GM18870 (cell line): ENCODE data around the gene CD3E.
"Not testable (repeated sequence)": the region's sequence is repeated elsewhere in the genome, so short reads cannot be mapped to it uniquely, and the experiment has no call there.

Experiments
- ATAC-seq: cut with Tn5 transposase; IDR thresholded peaks from one replicate; pipeline ENCODE4 v1.9.1; 2021; ENCODE audit warnings: moderate library complexity; ENCODE audit not compliant: unreplicated experiment

The CD3E gene

DNA sequence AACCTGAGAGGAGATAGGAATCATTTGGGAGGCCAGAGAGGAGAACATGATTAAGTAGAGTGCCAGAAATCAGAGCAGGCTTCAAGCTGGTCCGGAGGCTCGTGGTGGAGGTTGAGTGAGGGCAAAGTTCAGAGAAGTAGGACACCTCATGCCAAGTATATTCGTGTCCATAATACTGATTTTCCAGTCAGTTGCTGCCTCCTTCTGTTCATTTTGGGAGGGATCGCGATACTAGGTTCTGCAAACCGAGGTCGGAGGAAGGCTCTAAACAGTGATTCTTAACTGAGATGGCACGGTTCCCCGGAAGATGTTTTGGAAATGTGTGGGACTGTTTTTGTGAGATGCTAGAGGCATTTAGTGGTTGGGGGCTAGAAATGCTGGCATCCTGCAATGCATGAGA is 13.6 kb upstream of the CD3E start:
- no peak for ATAC-seq

GRCh38 chr11:118291477-118292135 is 12.9 kb upstream of the CD3E start:
- ATAC-seq, result no peak

GRCh38 chr11:118294053-118294452 is 10.5 kb upstream of the CD3E start:
- no peak for ATAC-seq

DNA sequence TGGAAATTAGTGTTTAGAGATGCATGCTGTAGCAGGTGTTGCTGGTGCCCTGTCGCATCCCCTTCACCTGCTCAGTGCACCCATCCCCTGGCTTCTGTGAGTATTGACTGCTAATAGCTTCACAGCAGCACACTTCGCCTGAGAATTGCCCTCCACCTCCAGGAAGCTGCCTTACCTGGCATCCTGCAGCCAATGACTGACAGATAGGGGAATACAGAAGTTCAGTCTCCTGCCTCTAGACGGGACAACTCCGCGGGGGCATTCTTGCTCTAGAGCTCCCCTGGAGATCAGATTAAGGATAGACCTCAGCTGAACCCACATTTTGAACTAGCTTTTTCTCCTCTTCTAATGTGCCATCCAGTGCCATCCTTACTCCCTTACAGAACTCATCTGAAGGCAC is 9.3 kb upstream of the CD3E start:
- ATAC-seq, result no peak

GRCh38 chr11:118295815-118296454 is 8.6 kb upstream of the CD3E start:
- ATAC-seq, result no peak

DNA sequence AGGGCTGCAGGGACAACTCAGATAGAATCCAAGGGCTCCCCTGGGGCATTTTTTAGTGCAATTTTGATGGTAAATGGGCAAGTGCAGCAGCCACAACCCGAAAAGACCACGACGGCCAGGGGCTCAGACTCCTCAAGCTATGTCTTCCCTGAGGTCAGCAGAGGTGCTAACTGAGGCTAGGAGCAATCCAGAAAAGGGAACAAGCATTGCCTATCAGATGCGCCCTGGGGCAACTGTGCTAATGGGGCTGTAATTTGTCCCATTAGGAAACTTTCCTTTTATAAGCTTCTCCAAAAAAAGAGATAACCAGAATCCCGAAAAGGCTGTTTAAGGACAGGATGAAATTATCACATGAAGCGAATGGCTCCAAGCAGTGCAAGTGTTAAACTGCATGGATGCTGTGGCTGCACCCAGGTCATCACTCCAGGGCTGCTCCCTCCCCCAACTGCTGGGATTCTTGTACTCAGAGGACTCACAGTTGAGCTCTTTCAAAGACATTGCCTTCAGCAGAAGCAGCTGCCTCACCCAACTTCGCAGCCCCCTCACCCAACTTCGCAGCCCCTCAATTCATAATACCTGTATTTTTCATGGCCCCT is 2.8 kb upstream of the CD3E start:
- no peak for ATAC-seq

- ATAC-seq, result no peak
These were observed 333 bp upstream of the CD3E start for GRCh38 chr11:118304227-118304567.

DNA sequence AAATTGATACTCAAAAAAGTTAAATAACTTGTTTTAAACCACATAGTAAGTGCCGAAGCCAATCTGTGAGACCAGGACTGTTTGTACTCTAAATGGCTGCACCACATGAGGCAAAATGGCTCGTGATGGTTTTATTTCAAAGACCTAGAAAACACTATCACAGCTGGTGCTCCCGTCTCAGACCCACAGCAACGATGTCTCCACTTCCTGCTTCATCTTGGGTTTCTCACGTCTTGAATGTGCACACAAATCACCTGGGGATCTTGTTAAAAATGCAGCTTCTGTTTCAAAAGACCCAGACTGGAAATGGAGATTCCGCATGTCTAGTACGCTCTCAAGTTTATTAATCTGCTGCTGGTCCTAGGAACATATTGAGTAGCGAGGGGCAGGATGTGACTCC is 1.2 kb downstream of the CD3E start:
- ATAC-seq, result no peak

GRCh38 chr11:118306556-118306955 is 2.0 kb downstream of the CD3E start:
- no peak for ATAC-seq

GRCh38 chr11:118308995-118309528 is 4.5 kb downstream of the CD3E start:
- ATAC-seq, result not testable (repeated sequence)

GRCh38 chr11:118310271-118310670 is 5.7 kb downstream of the CD3E start:
- ATAC-seq, result no peak

DNA sequence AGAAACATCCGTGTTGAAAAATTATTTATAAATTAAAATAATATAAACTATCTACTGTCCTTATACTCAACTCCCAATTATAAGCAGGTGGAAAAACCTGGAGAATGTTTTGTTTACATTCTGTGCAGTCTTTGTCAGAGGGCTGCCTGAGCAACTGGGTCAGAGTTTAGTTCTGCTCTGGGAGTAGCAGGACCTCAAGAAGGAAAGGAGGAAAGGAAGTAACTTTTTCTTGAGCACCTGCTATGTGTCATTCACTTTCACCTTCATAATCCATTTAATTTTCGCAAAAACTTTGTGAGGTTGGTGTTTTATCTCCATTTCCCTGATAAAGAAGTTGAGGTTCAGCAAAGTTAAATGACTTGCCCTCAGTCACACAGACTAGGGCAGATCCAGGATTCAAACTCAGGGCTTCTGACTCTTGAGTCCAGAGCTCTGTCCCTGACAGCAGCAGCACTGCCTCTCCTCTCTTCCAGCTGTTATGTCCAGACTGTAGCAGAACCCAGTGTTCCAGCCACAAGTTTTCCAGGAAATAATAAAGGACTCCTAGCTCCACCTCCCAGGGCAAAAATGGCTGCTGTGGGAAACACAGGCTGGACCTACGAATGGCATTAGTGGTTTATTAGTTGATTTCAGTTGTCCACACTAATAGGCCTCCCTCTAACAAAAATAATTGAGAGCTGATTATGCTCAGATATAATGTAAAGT is 6.4 kb downstream of the CD3E start:
- ATAC-seq, result no peak

GRCh38 chr11:118311518-118311917 is 7.0 kb downstream of the CD3E start:
- no peak for ATAC-seq

DNA sequence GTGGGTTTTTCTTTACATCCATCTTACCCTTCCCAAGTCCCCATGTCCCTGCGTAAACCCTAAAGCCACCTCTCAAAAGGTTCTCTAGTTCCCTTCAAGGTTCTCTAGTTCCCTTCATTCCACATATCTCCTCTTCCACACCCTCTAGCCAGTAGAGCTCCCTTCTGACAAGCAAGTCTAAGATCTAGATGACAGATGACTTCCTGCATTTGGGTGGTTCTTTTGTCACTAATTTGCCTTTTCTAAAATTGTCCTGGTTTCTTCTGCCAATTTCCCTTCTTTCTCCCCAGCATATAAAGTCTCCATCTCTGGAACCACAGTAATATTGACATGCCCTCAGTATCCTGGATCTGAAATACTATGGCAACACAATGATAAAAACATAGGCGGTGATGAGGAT is 7.8 kb downstream of the CD3E start:
- ATAC-seq, result no peak

DNA sequence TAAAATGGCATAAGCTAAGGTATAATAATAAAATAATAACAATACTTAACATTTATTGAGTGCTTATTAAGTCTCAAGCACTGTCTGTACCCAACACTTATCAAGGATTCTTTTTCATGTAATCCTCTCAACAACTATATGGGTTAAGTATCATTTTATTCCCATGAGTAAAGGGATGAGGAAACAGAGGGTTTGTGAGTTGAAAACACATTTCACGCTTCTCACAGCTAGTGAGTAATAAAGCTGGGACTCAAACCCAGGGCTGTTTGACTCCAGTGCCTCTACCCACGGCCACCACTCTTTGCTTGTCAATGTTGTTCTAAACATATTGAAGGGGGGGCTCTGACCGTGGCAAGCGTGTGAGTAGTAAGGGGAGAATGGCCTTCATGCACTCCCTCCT is 8.7 kb downstream of the CD3E start:
- no peak for ATAC-seq

GRCh38 chr11:118314988-118315411 is 10.5 kb downstream of the CD3E start:
- no peak for ATAC-seq

GRCh38 chr11:118318124-118318523 is 13.6 kb downstream of the CD3E start:
- no peak for ATAC-seq

- no peak for ATAC-seq
These were observed 14.2 kb downstream of the CD3E start for GRCh38 chr11:118318581-118319336.

DNA sequence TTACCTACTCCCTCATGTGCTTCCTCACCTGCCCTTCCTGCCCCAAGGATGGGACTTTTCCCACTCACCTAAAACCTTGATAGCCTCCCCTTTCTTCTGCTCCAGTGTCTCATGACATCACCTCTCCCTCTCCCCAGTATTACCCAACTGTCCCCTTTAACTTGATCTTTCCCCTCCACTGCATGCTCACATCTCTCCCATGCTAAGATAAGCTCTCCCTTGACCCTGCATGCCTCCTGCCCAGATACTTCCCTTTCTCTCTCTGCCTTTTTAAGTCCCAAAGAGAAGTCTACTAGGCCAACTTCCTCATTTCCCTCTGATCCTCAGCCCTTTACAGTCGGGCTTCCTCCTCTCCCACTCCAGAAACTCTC is 14.8 kb downstream of the CD3E start:
- ATAC-seq, result no peak

GRCh38 chr11:118320515-118320914 is 16.0 kb downstream of the CD3E start:
- ATAC-seq, result no peak
